Testis (tissue), 2 donors: Measurements from ENCODE around the gene COLQ.

Experiments used
- POLR2A ChIP-seq: fragments of 450-650 bp; IDR thresholded peaks from one replicate; pipeline ENCODE4 v1.6.1; 2017; ENCODE audit warnings: antibody characterized with exemption, mild to moderate bottlenecking, moderate library complexity
- TF ChIP-seq, protein P1 (sequence below), 3 experiments: fragments of 450-650 bp in 2 of 3; fragments of 200-600 bp in 1 of 3; sonication (generic) in 1 of 3; IDR thresholded peaks; one replicate each; pipeline ENCODE4 v1.5.1; 2016 to 2019; ENCODE audit warnings: antibody characterized with exemption in 3 of 3, mild to moderate bottlenecking in 2 of 3, moderate library complexity in 1 of 3

DNA sequence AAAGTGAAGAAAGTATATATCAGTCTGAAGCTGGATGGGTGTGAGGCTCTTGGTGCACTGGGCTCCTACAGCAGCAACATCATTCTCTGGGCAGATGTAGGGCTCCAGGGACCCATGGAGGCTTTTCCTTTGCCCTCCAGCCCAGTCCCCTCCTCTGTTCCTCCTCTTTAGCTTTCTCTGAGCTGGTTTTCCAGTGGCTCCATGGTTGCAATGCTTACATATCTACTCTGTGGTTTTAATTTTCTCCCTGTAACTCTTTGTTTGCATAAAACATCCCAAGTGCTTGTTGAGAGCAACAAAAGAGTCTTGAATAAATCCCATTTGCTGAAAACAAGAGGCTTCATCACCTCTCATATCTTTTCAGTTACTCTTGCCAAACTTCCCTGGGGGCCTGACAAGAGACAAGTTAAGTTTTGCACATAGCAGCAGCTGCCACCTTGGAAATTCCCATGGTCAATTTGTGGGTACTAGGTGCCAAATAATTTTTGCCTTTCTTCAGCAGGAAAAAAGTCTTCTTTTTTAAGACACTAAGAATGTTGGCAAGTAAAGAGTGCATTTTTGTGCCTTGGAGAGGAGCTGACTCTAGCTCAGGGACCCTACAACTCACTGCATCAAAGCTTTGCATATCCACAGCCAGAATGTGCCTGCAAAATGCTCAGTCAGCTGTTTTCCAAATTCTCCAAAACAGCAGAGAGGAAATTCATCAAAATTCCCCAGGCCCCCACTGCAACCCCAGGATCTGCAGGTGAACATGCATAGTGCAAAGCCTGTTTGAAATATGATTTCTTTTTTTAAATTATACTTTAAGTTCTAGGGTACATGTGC lies 41.9 kb downstream of the COLQ start:
- TF ChIP-seq, protein P1, sequence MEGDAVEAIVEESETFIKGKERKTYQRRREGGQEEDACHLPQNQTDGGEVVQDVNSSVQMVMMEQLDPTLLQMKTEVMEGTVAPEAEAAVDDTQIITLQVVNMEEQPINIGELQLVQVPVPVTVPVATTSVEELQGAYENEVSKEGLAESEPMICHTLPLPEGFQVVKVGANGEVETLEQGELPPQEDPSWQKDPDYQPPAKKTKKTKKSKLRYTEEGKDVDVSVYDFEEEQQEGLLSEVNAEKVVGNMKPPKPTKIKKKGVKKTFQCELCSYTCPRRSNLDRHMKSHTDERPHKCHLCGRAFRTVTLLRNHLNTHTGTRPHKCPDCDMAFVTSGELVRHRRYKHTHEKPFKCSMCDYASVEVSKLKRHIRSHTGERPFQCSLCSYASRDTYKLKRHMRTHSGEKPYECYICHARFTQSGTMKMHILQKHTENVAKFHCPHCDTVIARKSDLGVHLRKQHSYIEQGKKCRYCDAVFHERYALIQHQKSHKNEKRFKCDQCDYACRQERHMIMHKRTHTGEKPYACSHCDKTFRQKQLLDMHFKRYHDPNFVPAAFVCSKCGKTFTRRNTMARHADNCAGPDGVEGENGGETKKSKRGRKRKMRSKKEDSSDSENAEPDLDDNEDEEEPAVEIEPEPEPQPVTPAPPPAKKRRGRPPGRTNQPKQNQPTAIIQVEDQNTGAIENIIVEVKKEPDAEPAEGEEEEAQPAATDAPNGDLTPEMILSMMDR (IDR thresholded peaks at IDR 0.05) = no peak
- no peak for TF ChIP-seq POLR2A
